Loucy (cell line): ENCODE results near the gene PPP4C.

Experiments used
- EZH2phosphoT487 ChIP-seq: fragments of 200-600 bp; IDR thresholded peaks from 2 replicates; pipeline ENCODE4 v1.6.1; 2018; ENCODE audit warnings: antibody characterized with exemption, mild to moderate bottlenecking, moderate library complexity, borderline replicate concordance
- TF ChIP-seq, protein P1 (sequence below): fragments of 200-600 bp; sonication (generic); conservative IDR thresholded peaks from 2 replicates; pipeline ENCODE4 v1.5.1; 2014; ENCODE audit warnings: mild to moderate bottlenecking, antibody characterized with exemption, low read length

DNA sequence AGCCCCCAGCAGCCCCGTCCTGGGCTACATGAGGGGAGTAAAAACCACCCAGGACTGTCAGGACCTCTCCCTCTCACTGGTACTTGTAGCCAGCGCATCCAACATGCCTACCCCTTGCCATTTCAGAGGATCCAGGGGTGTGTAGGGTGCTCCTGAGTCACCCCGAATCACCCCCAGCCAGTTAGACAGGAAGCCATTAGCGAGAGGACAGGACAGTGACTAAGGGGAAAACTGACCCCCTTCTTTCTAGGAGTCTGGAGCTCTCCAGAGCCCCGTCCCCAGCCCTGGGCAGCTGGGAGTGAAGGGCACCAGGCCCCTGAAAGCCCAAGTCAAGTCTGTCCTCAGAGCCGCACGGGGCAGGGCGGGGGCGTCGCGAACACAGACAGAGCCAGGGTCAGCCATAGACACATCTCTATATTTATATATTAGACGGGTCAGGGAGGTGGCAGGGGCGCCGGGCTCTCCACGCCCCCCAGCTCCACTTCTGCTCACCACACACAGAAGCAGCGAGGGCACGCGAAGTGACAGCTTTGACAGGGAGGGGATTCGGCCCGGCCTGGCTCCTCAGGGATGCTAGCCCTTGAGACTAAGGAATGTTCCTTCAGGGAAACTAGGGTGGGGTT is 38.0 kb downstream of the PPP4C start:
- TF ChIP-seq, protein P1, sequence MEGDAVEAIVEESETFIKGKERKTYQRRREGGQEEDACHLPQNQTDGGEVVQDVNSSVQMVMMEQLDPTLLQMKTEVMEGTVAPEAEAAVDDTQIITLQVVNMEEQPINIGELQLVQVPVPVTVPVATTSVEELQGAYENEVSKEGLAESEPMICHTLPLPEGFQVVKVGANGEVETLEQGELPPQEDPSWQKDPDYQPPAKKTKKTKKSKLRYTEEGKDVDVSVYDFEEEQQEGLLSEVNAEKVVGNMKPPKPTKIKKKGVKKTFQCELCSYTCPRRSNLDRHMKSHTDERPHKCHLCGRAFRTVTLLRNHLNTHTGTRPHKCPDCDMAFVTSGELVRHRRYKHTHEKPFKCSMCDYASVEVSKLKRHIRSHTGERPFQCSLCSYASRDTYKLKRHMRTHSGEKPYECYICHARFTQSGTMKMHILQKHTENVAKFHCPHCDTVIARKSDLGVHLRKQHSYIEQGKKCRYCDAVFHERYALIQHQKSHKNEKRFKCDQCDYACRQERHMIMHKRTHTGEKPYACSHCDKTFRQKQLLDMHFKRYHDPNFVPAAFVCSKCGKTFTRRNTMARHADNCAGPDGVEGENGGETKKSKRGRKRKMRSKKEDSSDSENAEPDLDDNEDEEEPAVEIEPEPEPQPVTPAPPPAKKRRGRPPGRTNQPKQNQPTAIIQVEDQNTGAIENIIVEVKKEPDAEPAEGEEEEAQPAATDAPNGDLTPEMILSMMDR = no peak
- no peak for TF ChIP-seq EZH2phosphoT487
